Retina (tissue), 1 donor: ENCODE data around the gene KMT5C.
A peak's percentile ranks its signal among the peaks of the same experiment; 100 is the strongest.

Experiments
- DNase-seq: peaks from one replicate; pipeline ENCODE4 v3.0.0-alpha.2; 2016

KMT5C gene

DNA sequence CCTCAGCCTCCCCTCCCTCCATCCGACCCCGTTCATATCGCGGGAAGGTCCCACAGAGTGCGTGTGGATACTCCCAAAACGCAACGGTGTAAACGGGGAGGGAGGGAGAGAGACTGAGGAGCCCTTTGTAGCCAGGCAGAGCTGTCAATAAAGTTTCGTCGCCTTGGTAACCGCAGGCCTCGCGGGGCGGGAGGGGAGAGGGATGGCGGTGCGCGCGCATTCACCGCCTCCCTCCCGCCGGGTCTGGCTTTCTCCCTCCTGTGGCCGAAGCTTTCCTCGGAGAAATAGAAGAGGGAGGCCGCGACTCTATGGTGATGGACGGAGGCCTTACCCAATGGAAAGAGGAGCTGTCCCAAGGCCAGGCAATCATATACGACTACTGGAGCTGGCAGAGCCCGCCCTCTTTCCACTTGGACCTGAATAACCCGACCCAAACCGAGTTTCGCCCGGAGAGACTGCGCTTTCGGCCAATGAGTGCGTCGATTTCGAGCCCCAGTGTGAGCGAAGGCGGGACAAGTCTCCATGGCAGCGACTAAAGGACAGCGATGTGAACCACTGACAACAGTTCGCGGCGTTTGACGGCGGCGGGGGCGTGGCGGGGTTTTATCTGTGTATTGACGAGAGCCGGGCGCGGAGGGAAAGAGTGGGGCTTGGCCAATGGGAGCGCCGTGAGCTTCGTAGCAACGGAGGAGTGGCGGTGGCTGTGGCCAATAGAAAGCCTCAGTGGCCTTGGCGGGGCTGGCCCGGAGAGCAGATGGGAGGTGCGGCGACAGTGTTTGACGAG lies at the start of gene KMT5C:
TSS of gene KMT5C (plus strand) at position 772 of the 784 bp plus-strand sequence. CDS start 2,061 bp downstream, outside the sequence.
- peak; percentile 100 for DNase-seq

DNA sequence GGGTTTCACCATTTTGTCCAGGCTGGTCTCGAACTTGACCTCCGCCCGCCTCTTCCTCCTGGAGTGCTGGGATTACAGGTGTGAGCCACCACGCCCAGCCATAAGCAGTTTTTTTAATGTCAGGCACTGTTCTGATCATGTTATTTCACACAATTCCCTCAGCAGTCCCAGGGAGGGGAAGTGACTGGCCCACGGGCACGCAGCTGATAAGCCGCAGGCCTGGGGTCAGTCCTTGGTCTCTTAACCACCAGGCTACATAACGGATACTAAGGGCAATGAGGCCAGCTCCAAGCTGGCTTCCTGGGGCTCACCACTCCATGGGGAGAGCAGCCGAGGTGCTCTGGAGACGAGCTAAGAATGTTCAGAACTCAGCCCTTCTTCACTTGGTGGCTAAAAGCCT lies 42.4 kb upstream of the KMT5C start:
- DNase-seq, result no peak

DNA sequence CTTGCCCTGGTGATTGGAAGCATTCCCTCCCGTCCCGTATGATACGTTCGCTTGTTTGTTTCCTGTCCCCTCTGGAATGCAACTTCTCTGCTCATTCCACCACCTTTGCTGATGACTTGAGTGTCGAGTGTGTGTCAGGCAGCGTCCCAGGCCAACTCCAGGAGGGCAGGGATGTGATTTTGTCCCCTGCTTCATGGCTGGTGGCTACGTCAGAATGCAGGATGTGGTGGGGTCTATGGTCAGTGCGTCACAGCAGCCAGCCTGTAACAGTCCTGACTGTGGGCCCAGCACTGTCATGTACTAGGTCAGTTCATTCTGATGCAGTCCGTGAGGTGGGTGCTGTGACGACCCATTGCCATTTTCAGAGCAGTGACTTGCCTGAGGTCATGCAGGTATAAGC lies 39.7 kb upstream of the KMT5C start:
- DNase-seq, result no peak

DNA sequence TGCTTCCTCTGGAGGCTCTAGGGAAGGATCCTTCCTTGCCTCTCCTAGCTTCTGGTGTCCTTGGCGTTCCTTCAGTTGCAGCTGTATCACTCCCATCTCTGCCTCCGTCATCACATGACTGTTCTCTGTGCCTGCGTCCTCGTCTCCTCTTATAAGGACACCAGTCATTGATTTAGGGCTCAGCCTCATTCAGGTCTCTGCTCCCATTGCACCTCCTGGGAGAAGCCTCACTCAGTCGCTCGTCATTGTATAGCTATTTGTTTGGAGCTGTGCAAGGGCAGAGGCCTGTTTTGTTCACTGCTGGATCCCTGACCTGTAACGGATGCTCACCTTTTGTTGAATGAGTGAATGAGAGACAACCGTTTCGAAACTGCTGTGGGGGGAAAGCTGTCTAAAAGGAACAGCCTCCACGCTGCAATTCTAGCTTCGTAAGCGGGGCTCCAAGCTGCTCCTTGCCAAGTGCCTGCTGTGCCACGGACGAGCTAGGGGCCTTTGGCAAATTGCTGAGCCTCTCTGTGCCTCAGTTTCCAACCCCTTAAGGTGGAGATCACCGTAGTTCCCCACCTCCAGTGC lies 38.7 kb upstream of the KMT5C start:
- peak; percentile 22 for DNase-seq

DNA sequence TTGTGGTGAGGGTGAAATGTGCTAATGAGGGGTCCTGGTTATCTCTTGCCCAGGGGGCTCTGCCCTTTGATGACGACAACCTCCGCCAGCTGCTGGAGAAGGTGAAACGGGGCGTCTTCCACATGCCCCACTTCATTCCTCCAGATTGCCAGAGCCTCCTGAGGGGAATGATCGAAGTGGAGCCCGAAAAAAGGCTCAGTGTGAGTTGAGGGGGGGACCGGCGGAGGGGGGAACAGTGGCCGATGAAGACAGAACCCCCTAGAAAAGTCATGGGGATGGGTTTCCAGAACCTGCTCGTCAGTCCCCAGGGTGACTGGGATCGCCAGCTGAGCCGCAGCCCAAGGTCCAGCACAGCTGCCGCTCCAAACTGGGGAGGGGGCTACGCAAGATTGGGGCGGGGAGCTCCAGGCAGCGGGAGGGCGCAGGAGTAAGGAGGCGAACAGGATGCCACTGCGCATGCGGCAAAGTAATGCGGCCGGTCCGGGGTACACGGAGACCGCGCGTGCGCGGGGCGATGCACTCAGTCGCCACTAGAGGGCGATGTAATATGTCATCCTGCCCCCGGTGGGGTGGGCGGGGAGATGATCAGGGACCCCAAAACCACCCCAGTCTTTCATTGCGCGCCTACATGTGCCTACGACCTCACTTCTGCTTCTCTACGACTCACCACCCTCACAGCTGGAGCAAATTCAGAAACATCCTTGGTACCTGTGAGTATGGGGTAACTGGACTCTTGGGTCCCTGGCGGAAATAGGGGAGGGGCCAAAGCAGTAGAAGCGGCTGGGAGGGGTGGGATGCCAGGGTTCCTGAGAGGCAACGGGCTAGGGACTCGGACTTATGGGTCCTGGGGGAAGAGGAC lies 38.0 kb upstream of the KMT5C start:
- DNase-seq, result peak; percentile 92

DNA sequence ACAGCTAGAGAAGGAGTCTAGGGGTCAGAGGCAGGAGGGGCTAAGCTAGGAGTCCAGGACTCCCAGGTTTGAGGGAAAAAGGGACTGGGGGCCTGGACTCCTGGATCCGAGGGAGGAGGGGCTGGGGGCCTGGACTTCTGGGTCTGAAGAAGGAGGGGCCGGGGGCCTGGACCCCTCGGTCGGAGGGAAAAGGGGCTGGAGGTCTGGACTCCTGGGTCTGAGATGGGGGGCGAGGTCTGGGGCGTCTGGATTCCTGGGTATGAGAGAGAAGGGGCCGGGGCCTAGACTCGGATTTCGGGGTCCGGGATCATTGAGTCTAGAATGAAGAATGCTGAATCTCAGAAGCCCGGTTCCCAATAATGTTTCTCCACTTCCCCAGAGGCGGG lies 37.4 kb upstream of the KMT5C start:
- DNase-seq, result no peak

DNA sequence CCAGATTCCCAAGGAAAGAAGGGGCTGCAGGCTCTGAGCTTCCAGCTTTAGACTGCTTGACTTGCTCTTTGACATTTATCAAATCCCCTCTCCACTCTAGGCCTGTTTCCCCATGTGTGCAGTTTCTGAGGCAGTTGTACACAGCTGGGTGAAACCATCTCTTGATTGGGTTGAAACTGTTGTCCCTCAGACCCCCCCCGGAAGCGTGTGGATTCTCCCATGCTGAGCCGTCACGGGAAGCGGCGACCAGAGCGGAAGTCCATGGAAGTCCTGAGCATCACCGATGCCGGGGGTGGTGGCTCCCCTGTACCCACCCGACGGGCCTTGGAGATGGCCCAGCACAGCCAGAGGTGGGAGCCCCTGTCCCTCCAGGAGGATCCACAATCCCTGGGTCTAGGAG lies 36.2 kb upstream of the KMT5C start:
- no peak for DNase-seq

DNA sequence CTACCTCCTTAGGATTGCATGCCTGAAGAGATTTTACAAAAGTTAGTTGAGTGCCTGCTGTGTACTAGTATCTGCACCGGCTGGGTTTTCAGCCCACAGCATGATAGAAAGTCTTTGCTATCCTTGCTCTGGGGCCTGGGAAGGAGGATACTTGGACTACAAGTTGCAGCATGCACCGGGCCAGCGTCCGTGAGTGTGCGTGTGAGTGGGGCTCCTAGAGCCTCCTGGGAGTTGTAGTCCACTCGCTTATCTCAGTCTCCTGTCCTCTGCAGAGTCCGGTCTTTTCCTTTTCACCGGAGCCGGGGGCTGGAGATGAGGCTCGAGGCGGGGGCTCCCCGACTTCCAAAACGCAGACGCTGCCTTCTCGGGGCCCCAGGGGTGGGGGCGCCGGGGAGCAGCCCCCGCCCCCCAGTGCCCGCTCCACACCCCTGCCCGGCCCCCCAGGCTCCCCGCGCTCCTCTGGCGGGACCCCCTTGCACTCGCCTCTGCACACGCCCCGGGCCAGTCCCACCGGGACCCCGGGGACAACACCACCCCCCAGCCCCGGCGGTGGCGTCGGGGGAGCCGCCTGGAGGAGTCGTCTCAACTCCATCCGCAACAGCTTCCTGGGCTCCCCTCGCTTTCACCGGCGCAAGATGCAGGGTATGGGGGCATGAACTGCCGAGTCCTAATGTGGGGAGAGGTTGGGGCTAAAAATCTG lies 35.2 kb upstream of the KMT5C start:
- DNase-seq, result no peak

DNA sequence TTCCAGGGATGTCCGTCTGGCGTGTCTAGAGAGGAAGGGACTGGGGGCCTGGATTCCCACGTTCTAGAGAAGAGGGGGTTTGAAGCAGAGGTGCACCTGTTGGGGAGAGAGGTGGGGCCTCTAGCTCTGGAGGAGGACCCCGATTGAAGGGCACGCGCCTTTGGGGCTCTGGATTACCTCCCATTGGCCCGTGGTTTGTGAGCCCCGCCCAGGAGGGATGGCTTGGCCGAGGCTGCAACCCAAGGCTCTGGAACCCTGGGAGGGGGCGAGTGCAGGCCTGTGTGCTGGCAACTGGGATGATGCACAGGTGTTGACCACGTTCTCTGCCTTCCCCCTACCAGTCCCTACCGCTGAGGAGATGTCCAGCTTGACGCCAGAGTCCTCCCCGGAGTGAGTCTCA lies 34.7 kb upstream of the KMT5C start:
- no peak for DNase-seq

DNA sequence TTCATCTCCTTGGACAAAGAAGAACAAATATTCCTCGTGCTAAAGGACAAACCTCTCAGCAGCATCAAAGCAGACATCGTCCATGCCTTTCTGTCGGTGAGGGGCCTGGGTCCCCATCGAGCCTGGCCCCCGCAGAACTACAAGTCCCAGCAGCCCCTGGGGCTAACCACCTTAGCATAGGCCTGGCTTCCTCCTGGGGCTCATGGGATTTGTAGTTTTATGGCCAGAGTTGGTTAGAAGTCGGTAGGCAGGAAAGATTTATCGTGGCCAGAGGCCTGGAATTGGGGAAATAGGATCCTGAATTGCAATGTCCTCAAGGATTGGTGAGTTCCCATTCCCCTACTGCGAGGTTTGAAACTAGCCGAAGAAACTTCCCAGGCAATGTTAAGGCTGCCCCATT lies 34.2 kb upstream of the KMT5C start:
- peak; percentile 48 for DNase-seq

DNA sequence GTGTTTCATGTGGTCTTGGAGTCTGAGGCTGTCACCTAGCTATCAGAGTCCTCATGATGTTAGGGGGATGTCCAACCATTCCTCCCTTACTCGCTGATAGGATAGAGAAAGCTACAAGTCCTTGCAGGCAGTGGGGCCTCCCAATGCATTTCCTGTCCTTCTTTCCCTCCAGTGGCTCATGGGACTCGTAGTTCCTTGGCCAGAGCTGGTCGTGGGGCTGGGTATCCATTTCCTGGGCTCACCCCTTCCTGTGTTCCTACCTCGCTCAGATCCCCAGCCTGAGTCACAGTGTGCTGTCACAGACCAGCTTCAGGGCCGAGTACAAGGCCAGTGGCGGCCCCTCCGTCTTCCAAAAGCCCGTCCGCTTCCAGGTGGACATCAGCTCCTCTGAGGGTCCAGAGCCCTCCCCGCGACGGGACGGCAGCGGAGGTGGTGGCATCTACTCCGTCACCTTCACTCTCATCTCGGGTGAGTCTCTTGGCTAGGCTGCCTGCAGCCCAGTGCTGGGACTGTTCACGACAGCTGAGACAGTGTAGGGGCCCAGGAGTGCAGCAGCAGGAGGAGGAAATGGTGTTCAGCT lies 33.6 kb upstream of the KMT5C start:
- no peak for DNase-seq

DNA sequence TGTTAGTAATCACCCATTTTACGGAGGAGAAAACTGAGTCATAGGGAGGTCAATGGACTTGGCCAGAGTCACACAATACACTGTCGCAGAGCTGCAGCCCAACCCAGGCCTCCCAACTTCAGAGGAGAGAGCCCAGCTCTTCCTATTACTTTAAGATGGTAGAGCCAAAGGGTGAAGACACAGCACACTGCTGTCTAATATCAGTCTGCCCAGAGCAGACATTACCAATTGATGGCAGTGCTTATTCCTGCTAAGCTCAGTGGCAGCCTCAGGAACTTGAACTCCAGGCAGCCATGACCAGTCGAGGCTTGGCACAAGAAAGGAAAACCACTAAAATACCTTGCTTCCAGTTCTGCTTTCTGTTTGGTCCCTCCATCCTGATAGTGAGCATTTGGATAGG lies 33.0 kb upstream of the KMT5C start:
- no peak for DNase-seq

DNA sequence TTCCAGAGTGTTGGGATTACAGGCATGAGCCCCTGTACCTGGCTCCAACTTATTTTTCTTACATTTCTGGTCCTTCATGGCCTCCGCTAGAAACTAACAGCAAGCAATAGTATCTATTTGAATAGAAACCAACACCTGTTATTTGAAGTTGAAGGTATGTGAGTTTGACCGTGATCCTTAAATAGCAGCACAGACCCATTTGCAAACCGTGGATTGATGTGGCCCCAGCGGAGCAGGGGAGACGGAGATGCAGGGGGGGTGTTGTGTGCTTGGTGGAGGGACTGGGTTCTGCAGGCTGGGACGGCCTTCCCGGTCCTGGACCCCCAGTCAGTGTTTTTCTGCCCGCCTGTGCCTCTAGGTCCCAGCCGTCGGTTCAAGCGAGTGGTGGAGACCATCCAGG lies 31.4 kb upstream of the KMT5C start:
- no peak for DNase-seq

DNA sequence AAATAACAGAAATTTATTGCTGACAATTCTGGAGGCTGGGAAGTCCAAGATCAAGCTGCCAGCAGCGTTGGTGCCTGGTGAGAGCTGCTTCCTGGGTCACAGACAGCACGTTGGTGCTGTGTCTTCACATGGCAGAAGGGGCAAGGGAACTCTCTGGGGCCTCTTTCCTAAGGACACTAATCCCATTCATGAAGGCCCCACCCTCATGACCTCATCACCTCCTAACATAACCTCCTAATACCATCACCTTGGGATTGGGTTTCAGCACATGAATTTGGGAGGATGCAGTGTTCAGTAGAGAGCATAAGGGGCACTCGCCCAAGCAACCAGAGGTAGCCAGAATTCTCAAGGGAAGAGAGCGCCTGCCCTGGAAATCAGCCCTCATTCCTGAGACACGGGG lies 30.2 kb upstream of the KMT5C start:
- no peak for DNase-seq

DNA sequence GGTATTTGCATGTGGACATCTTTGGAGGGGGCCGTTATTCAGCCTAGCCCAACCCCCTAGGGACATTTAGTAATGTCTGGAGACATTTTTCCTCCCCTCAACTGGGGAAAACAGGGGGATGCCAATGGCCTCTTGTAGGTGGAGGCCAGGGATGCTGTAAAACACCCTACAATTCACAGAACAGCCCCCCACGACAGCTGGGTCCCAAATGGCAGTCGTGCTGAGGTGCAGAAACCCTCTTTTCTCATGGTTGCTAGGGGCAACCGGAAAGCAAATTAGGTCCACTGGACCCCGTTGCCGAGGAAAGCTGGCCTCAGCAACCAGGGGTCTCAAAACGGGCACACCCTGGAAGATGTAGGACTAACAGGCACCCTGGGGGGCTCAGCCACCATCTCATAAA lies 29.2 kb upstream of the KMT5C start:
- DNase-seq, result no peak

DNA sequence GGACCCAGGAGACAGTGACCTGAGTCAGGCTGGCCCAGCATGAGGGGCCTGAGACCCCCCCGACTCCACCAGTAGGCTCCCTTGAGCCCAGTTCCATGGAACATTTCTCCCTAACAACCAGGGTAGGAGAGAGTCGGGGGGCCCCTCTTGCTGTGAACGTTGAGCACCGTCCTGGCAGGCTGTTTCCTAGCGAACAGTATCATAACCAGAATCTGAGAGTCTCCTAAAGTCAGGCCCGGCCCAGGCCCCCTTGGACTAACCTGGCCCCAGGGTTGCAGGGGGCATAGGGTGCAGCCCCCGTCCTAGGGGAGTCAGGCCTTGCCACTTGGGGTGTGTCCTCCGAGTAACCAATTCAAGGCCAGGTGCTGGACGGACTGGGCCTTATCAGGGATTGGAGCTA lies 28.3 kb upstream of the KMT5C start:
- DNase-seq, result no peak

DNA sequence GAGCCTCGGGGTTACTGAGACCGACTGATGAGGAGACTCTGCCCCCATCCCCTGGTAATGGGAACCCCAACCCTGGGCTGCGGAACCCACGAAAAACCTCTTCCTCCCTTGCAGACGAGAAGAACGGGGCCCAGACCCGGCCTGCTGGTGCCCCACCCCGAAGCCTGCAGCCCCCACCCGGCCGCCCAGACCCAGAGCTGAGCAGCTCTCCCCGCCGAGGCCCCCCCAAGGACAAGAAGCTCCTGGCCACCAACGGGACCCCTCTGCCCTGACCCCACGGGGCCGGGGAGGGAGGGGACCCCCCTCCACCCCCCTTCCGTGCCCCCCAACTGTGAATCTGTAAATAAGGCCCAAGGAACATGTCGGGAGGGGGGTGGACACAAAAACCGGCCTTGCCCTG lies 27.9 kb upstream of the KMT5C start:
- DNase-seq, result no peak

DNA sequence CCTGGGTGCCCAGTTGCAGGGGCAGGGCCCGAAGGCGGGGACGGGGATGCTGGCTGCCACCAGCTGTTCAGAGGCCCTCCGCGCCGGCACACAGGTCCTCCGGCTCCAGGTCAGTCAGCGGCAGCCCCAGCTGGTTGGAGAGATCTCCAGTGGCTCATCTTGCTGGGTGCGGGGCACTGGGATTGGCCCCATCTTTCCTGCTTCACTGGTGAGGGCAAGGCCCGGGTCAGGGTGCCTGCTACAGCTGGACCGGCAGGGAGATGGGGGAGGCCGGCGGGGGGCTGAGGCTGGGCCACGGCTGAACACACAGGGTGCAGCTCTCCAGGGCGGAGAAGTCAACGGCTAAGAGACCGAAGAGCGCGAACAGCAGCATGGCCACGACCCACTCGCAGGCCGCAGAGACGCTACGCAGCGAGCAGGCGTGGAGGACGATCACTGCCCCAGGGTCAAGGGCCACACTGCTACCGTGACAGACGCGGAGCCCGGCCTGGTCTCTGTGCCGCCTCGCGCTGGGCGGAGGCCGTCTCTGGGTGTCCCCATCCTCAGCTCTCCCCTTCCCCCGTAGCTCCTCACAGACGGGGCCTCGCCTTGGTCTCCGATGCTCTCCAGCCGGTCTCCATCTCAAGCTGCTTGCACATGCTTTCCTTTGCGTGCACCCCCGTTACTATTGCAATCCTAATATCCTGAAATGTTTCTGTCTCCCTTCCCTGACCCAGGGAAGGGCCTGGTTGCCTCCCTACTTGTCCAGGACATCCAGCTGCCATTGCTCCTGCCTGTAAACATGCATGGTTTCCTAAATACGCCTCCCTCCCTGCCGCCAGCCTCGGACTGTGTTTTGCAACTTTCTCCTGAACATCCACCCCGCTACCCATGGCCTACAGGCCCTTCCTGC lies 26.8 kb upstream of the KMT5C start:
- no peak for DNase-seq

DNA sequence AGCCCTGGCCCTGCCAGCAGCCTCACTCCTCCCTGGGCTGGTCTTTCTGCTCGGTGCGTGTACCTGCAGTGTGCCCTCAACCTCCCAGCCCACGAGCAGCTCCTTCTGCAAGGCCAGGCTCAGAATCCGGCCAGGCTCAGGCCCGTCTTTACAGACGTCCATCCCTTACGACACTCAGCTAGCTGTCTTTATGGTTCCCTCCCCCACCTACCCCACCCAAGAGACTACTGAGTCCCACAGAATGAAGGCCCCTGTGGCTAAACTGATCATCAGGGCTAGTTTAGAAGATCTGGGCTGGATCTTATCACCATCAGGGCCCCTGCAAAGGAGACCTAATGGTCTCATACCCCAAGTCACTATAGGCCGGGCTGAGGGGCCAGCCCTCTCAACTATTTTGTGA lies 25.3 kb upstream of the KMT5C start:
- DNase-seq, result no peak

DNA sequence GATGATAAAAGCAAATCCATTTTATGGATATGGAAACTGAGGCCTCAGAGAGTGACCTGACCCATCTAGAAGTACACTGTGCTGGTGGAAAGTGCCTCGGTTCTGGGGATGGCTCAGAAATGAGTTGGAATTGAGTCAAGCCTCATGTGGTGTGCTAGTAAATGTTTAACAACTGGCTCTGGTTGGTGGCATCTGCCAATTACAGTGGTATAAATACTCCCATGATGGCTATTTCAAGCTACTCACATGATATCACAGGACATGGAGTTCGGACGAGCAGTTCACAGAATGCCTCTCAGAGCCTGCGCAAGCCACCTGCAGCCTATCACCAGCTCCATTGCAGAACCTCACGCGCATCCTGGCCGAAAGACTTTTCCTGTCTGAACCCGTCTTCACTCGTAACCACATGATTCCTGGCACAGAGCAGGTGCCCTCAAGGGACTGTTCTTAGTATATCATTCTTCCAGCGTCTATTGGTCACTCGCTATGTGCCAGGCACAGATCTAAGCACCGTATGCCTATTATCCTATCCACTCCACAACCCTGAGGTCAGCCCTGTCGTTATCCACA lies 23.6 kb upstream of the KMT5C start:
- DNase-seq, result no peak

DNA sequence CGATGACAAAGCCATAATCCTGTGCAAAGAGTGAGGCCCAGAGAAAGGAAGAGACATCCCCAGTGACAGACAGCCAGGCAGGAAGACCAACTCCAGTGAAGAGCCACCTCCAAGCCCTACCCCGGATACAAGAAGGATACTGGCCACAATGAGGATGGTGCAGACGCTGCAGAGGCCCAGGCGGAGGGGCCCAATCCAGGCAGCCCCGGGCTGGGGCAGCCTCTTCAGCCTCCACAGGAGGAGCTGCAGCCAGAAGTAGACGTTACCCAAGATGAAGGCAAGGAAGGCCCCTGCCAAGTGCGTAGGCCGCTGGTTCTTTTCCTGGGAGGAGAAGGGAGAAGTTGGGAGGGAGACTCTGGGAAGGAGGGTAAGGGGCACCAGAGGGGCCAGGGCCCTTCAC lies 23.0 kb upstream of the KMT5C start:
- DNase-seq, result no peak

DNA sequence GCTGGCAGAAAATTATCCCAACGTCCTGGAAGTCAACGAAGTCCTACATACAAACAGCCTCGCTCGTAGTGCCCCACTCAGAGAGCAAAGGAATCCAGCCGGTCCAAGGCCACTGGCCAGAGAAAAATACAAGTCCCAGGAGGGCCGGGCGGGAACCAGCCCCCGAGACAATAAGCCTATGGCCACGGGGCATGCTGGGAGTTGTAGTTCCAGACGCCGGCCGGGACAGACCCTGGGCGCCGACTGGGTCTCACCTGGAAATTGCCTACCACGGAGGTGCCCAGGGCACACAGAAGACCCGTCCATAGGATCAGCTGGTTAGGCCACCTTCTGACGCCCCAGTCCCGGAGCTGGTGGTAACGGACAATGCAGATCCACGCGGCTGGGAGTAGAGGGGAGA lies 19.9 kb upstream of the KMT5C start:
- peak; percentile 81 for DNase-seq
